ENCODE results near the gene PAX7.
"Not testable (repeated sequence)": the region's sequence is repeated elsewhere in the genome, so short reads cannot be mapped to it uniquely, and the experiment has no call there.

The PAX7 gene

GRCh38 chr1:18748435-18748834 is 117.8 kb downstream of the PAX7 start:
- in situ Hi-C loops (cut with MboI; ENCODE audit: low sequenced_read_pairs) = no loop called here

- in situ Hi-C loops (cut with MboI; ENCODE audit: low sequenced_read_pairs) = no loop called here
These were observed 118.9 kb downstream of the PAX7 start for GRCh38 chr1:18749569-18749968.

- in situ Hi-C loops (cut with MboI; ENCODE audit: low sequenced_read_pairs) = no loop called here
These were observed 120.0 kb downstream of the PAX7 start for GRCh38 chr1:18750600-18750999.

GRCh38 chr1:18751425-18751824 is 120.8 kb downstream of the PAX7 start:
- in situ Hi-C loops (cut with MboI; ENCODE audit: low sequenced_read_pairs) = no loop called here

GRCh38 chr1:18752409-18752808 is 121.8 kb downstream of the PAX7 start:
- in situ Hi-C loops (cut with MboI; ENCODE audit: low sequenced_read_pairs) = no loop called here

- in situ Hi-C loops (cut with MboI; ENCODE audit: low sequenced_read_pairs) = no loop called here
These were observed 129.5 kb downstream of the PAX7 start for GRCh38 chr1:18760156-18760555.

GRCh38 chr1:18761948-18762840 is 131.5 kb downstream of the PAX7 start:
- in situ Hi-C loops (cut with MboI; ENCODE audit: low sequenced_read_pairs) = no loop called here

GRCh38 chr1:18764362-18764761 is 133.7 kb downstream of the PAX7 start:
- in situ Hi-C loops (cut with MboI; ENCODE audit: low sequenced_read_pairs) = no loop called here

GRCh38 chr1:18765725-18766124 is 135.1 kb downstream of the PAX7 start:
- in situ Hi-C loops (cut with MboI; ENCODE audit: low sequenced_read_pairs) = no loop called here

- in situ Hi-C loops (cut with MboI; ENCODE audit: low sequenced_read_pairs) = no loop called here
These were observed 135.7 kb downstream of the PAX7 start for GRCh38 chr1:18766328-18766727.

- in situ Hi-C loops (cut with MboI; ENCODE audit: low sequenced_read_pairs) = not testable (repeated sequence)
These were observed 136.9 kb downstream of the PAX7 start for GRCh38 chr1:18767576-18767975.

GRCh38 chr1:18768086-18768485 is 137.4 kb downstream of the PAX7 start:
- in situ Hi-C loops (cut with MboI; ENCODE audit: low sequenced_read_pairs) = no loop called here

- in situ Hi-C loops (cut with MboI; ENCODE audit: low sequenced_read_pairs) = no loop called here
These were observed 138.5 kb downstream of the PAX7 start for GRCh38 chr1:18769140-18769539.

- in situ Hi-C loops (cut with MboI; ENCODE audit: low sequenced_read_pairs) = no loop called here
These were observed 140.2 kb downstream of the PAX7 start for GRCh38 chr1:18770799-18771198.

- in situ Hi-C loops (cut with MboI; ENCODE audit: low sequenced_read_pairs) = no loop called here
These were observed 143.1 kb downstream of the PAX7 start for GRCh38 chr1:18773753-18774152.

GRCh38 chr1:18775341-18775740 is 144.7 kb downstream of the PAX7 start:
- in situ Hi-C loops (cut with MboI; ENCODE audit: low sequenced_read_pairs) = no loop called here

GRCh38 chr1:18776777-18777176 is 146.1 kb downstream of the PAX7 start:
- in situ Hi-C loops (cut with MboI; ENCODE audit: low sequenced_read_pairs) = no loop called here

- in situ Hi-C loops (cut with MboI; ENCODE audit: low sequenced_read_pairs) = no loop called here
These were observed 147.8 kb downstream of the PAX7 start for GRCh38 chr1:18778437-18778836.

GRCh38 chr1:18781031-18781430 is 150.4 kb downstream of the PAX7 start:
- in situ Hi-C loops (cut with MboI; ENCODE audit: low sequenced_read_pairs) = no loop called here

GRCh38 chr1:18783705-18784481 is 153.2 kb downstream of the PAX7 start:
- in situ Hi-C loops (cut with MboI; ENCODE audit: low sequenced_read_pairs) = no loop called here

GRCh38 chr1:18784482-18784831 is 153.8 kb downstream of the PAX7 start:
- in situ Hi-C loops (cut with MboI; ENCODE audit: low sequenced_read_pairs) = no loop called here

- in situ Hi-C loops (cut with MboI; ENCODE audit: low sequenced_read_pairs) = no loop called here
These were observed 155.5 kb downstream of the PAX7 start for GRCh38 chr1:18786149-18786548.

Measured in HL-60/S4 treated with phorbol 12-myristate 13-acetate at 8.2 ng/mL for 4 days and 3 days (cell line).